K562 (cell line): Measurements from ENCODE around the gene GALK2. TPM values are rescaled to one million over a fixed set of nuclear protein-coding genes. Genes with fewer than 3 reads are reported as not detected.

Experiments
- ATF6 ChIP-seq: sonication (generic); formaldehyde crosslinking; IDR thresholded peaks from 2 replicates; pipeline ENCODE4 v1.4.0; 2020; ENCODE audit warnings: mild to moderate bottlenecking, missing genetic modification reagents
- CREBBP ChIP-seq: IDR thresholded peaks from one replicate; pipeline ENCODE4 v1.6.1; 2012; ENCODE audit warnings: low read depth, mild to moderate bottlenecking, control low read depth, inconsistent platforms, low read length
- FOXK2 ChIP-seq, 2 experiments: fragments of 450-650 bp; IDR thresholded peaks in 1 of 2; conservative IDR thresholded peaks in 1 of 2; 2 replicates each; pipeline ENCODE4 v1.6.1; 2016; ENCODE audit warnings: low read depth in 2 of 2, mild to moderate bottlenecking in 1 of 2
- GTF2F1 ChIP-seq: IDR thresholded peaks from 2 replicates; pipeline ENCODE4 v1.6.1; 2011; ENCODE audit warnings: low read depth, low read length, improper control_type of control experiment
- L3MBTL2 ChIP-seq: fragments of 450-650 bp; IDR thresholded peaks from 2 replicates; pipeline ENCODE4 v1.6.1; 2016; ENCODE audit warnings: mild to moderate bottlenecking, moderate library complexity
- NR1H2 ChIP-seq: sonication (generic); formaldehyde crosslinking; IDR thresholded peaks from 2 replicates; pipeline ENCODE4 v1.4.0; 2020; ENCODE audit warnings: mild to moderate bottlenecking, missing genetic modification reagents
- PATZ1 ChIP-seq: fragments of 250-450 bp; sonication (Bioruptor Pico); IDR thresholded peaks from 2 replicates; pipeline ENCODE4 v1.5.0; 2020; ENCODE audit warnings: mild to moderate bottlenecking, borderline replicate concordance
- PML ChIP-seq: IDR thresholded peaks from 2 replicates; pipeline ENCODE4 v1.6.1; 2012; ENCODE audit warnings: low read length, inconsistent platforms
- REST ChIP-seq, 2 experiments: fragments of 450-650 bp; formaldehyde crosslinking in 1 of 2; IDR thresholded peaks; 2 replicates each; pipeline versions ENCODE4 v1.4.0 to v1.6.1; 2014 to 2020; ENCODE audit warnings: mild to moderate bottlenecking in 2 of 2, borderline replicate concordance in 1 of 2, low read depth in 1 of 2
- SAFB ChIP-seq: fragments of 200-400 bp; formaldehyde crosslinking; IDR thresholded peaks from 2 replicates; pipeline ENCODE4 v1.6.1; 2017; ENCODE audit warnings: low read depth, low read length, borderline replicate concordance
- SOX6 ChIP-seq: fragments of 450-650 bp; IDR thresholded peaks from 2 replicates; pipeline ENCODE4 v1.6.1; 2014; ENCODE audit warnings: mild to moderate bottlenecking
- TCF7 ChIP-seq: sonication (generic); IDR thresholded peaks from 2 replicates; pipeline ENCODE4 v1.6.1; 2016; ENCODE audit warnings: antibody characterized with exemption, borderline replicate concordance
- XRCC4 ChIP-seq: IDR thresholded peaks from one replicate; pipeline ENCODE4 v1.6.1; 2011; ENCODE audit not compliant: insufficient read depth, insufficient read length; ENCODE audit errors: extremely low read depth
- ZNF707 ChIP-seq: fragments of 250-450 bp; sonication (Bioruptor Pico); conservative IDR thresholded peaks from 2 replicates; pipeline ENCODE4 v1.8.0; 2022; ENCODE audit warnings: inconsistent platforms, mild to moderate bottlenecking, moderate library complexity
- ZNF75A ChIP-seq: fragments of 450-650 bp; formaldehyde crosslinking; IDR thresholded peaks from 2 replicates; pipeline ENCODE4 v1.4.0; 2020; ENCODE audit warnings: mild to moderate bottlenecking
- polyA plus RNA-seq, 8 experiments: library from polyadenylated mRNA; depleted of rRNA in 4 of 8; stranded (reverse) in 5 of 8; unstranded in 3 of 8; fragments of >200 nt; fragmentation: Nextera tagmentation in 2 of 8; fragmentation: Illumina TruSeq in 1 of 8; extraction: Ambion mirVana in 2 of 8; extraction: Trizol in 1 of 8; gene quantifications; 2 replicates each; pipeline versions ENCODE4 v1.2.1 to v1.2.3, GENCODE V29; 2011 to 2014; ENCODE audit warnings: inconsistent platforms in 1 of 8, missing spikeins in 1 of 8
- total RNA-seq, 7 experiments: library from RNA; depleted of rRNA in 6 of 7; stranded (reverse); fragments of >200 nt in 6 of 7; fragmentation: Illumina TruSeq in 2 of 7; extraction: Trizol in 2 of 7; gene quantifications; 2 replicates each; pipeline versions ENCODE4 v1.2.1 to v1.2.3, GENCODE V29; 2011 to 2021; ENCODE audit warnings: low replicate concordance in 1 of 7

GALK2 gene
- total and polyA plus RNA-seq, 9 of the 15 experiments (the other 6 are each of a cell fraction or from before 2014, with no cell fraction given): 32.8 to 82.0 (median 54.4) TPM

- TF ChIP-seq ATF6: no peak
- TF ChIP-seq XRCC4: no peak
- TF ChIP-seq TCF7: no peak
- no peak for TF ChIP-seq ZNF75A (CRISPR knock-in tag)
- TF ChIP-seq NR1H2 (CRISPR knock-in tag): no peak
- no peak for TF ChIP-seq SOX6
- TF ChIP-seq ZNF707 (CRISPR knock-in tag): no peak
- TF ChIP-seq SAFB: no peak
- no peak for TF ChIP-seq GTF2F1
- TF ChIP-seq REST (IDR thresholded peaks at IDR 0.05; ENCODE audit: borderline replicate concordance): peak; percentile 38; the same call in 1 of the 2 replicates
- no peak for TF ChIP-seq REST (CRISPR knock-in tag; IDR thresholded peaks at IDR 0.05; ENCODE audit: low read depth)
- no peak for TF ChIP-seq PATZ1
- no peak for TF ChIP-seq L3MBTL2
- no peak for TF ChIP-seq FOXK2 (conservative IDR thresholded peaks at IDR 0.05 in 1 of 2, IDR thresholded peaks at IDR 0.05 in 1 of 2; ENCODE audit: low read depth in 2 of 2)
- TF ChIP-seq PML: no peak
- no peak for TF ChIP-seq CREBBP
Observed at GRCh38 chr15:49145651-49146609, 24.1 kb upstream of the GALK2 start (continued).
